Testis (tissue), 2 donors: ENCODE measurements around the gene FCF1.

ENCODE experiments used
- CTCF ChIP-seq, 3 experiments: fragments of 450-650 bp in 2 of 3; fragments of 200-600 bp in 1 of 3; sonication (generic) in 1 of 3; IDR thresholded peaks; one replicate each; pipeline ENCODE4 v1.5.1; 2016 to 2019; ENCODE audit warnings: antibody characterized with exemption in 3 of 3, mild to moderate bottlenecking in 2 of 3, moderate library complexity in 1 of 3
- POLR2A ChIP-seq: fragments of 450-650 bp; IDR thresholded peaks from one replicate; pipeline ENCODE4 v1.6.1; 2017; ENCODE audit warnings: antibody characterized with exemption, mild to moderate bottlenecking, moderate library complexity

- no peak for TF ChIP-seq CTCF (IDR thresholded peaks at IDR 0.05)
- no peak for TF ChIP-seq POLR2A
Measured at GRCh38 chr14:74784634-74785033, 71.7 kb downstream of the FCF1 start.
